ENCODE results near the gene PSMG4.

- TF ChIP-seq, protein P1, sequence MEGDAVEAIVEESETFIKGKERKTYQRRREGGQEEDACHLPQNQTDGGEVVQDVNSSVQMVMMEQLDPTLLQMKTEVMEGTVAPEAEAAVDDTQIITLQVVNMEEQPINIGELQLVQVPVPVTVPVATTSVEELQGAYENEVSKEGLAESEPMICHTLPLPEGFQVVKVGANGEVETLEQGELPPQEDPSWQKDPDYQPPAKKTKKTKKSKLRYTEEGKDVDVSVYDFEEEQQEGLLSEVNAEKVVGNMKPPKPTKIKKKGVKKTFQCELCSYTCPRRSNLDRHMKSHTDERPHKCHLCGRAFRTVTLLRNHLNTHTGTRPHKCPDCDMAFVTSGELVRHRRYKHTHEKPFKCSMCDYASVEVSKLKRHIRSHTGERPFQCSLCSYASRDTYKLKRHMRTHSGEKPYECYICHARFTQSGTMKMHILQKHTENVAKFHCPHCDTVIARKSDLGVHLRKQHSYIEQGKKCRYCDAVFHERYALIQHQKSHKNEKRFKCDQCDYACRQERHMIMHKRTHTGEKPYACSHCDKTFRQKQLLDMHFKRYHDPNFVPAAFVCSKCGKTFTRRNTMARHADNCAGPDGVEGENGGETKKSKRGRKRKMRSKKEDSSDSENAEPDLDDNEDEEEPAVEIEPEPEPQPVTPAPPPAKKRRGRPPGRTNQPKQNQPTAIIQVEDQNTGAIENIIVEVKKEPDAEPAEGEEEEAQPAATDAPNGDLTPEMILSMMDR (IDR thresholded peaks at IDR 0.05; ENCODE audit: insufficient read depth, low read length) = no peak
- TF ChIP-seq POLR2AphosphoS5 (IDR thresholded peaks at IDR 0.05; ENCODE audit: low read depth) = no peak
Measured at GRCh38 chr6:3263096-3263495, 4.3 kb downstream of the PSMG4 start.

Measured in HL-60 (cell line).